Motor neuron (in vitro differentiated cells): ENCODE results near the gene CISD3. TPM values are rescaled to one million over a fixed set of nuclear protein-coding genes. Genes with fewer than 3 reads are reported as not detected.
"Not testable (repeated sequence)": the region's sequence is repeated elsewhere in the genome, so short reads cannot be mapped to it uniquely, and the experiment has no call there.

Experiments used
- ATAC-seq, 8 experiments: fragments of 200-7000 bp; cut with Tn5 transposase; replicated peaks in 6 of 8; 2 replicates each; pipeline ENCODE4 v1.8.0; 2021; ENCODE audit warnings: mild to moderate bottlenecking in 8 of 8, moderate library complexity in 8 of 8
- H3K27ac ChIP-seq, 2 donors: fragments of 250-450 bp; sonication (Bioruptor Pico); 2 replicates each; pipeline ENCODE4 v1.9.0; 2021; ENCODE audit warnings: antibody characterized with exemption in 2 of 2, mild to moderate bottlenecking in 2 of 2, moderate library complexity in 1 of 2
- H3K4me1 ChIP-seq, 2 donors: fragments of 250-450 bp; sonication (Bioruptor Pico); replicated peaks in 1 of 2; 2 replicates each; pipeline ENCODE4 v1.6.1; 2021; ENCODE audit warnings: antibody characterized with exemption in 2 of 2, mild to moderate bottlenecking in 2 of 2, moderate library complexity in 1 of 2
- H3K4me3 ChIP-seq, 5 donors: fragments of 250-450 bp; sonication (Bioruptor Pico); 2 replicates each; pipeline ENCODE4 v1.9.0; 2021; ENCODE audit warnings: antibody characterized with exemption in 5 of 5, mild to moderate bottlenecking in 5 of 5, moderate library complexity in 4 of 5
- WGBS, 10 experiments: fragments of 450-650 bp; shearing (Covaris generic); methylation state at CpG; one replicate each; pipeline ENCODE4 v1.0.0; 2022; 5-methylcytosine and 5-hydroxymethylcytosine counted together
- in situ Hi-C, 9 experiments: fragments of 400-800 bp; cut with MboI; loops; one replicate each; pipeline ENCODE4 v1.15.0; 2021; ENCODE audit warnings: low sequenced_read_pairs in 9 of 9, low pct_unique_long_range_greater_than_20kb in 2 of 9; ENCODE audit not compliant: unreplicated experiment in 9 of 9
- total RNA-seq, 8 experiments: library from RNA; unstranded; fragments of 300-600 nt; gene quantifications; 2 replicates each; pipeline versions ENCODE4 v1.2.3 to v1.2.4, GENCODE V29; 2022

CISD3 gene
- total RNA-seq, 8 experiments from 2014 or later: 2.5 to 23.8 (median 6.2) TPM

- peak in 3 of 8 experiments; percentile 61 to 82 (median 77) for ATAC-seq
- H3K4me3 ChIP-seq: no peak overlapping the region
- 71 to 100% (median 96%) methylated on average over 1 to 3 of the region's 16 CpGs; no CpG with 5 or more reads in 4 of the 10 experiments for WGBS, 10 experiments
- in situ Hi-C loops: no loop called here
- no peak overlapping the region for H3K27ac ChIP-seq
- peaks cover 16 to 17% of the 10 kb centered on the region in 2 donors for H3K4me1 ChIP-seq
These were observed 5.7 kb upstream of the CISD3 start for GRCh38 chr17:38724337-38724988.

GRCh38 chr17:38725066-38725465 lies 5.1 kb upstream of the CISD3 start:
- WGBS, 10 experiments: 40 to 100% (median 72%) methylated on average over 1 to 3 of the region's 10 CpGs; no CpG with 5 or more reads in 6 of the 10 experiments
- in situ Hi-C loops: no loop called here
- Histone ChIP-seq H3K4me1 (peaks cover 13 to 18% of the 10 kb centered on the region in 2 donors), H3K4me3 (no peak overlapping the region), H3K27ac (no peak overlapping the region)
- peak in 1 of 8 experiments; percentile 9 for ATAC-seq

- H3K4me3 ChIP-seq, in situ Hi-C loops, H3K27ac ChIP-seq, H3K4me1 ChIP-seq: not testable (repeated sequence)
- peak in 1 of 8 experiments; percentile 11 for ATAC-seq
- WGBS, 10 experiments: no CpG with 5 or more reads among the region's 8 CpGs
These were observed 4.0 kb upstream of the CISD3 start for GRCh38 chr17:38726145-38726544.

- WGBS, 10 experiments: 80 to 100% (median 95%) methylated on average over 1 to 2 of the region's 5 CpGs; no CpG with 5 or more reads in 6 of the 10 experiments
- peaks cover 4 to 8% of the 10 kb centered on the region in 2 donors for H3K4me1 ChIP-seq
- H3K4me3 ChIP-seq: no peak overlapping the region
- in situ Hi-C loops: no loop called here
- H3K27ac ChIP-seq: no peak overlapping the region
- no peak for ATAC-seq
These were observed 2.4 kb upstream of the CISD3 start for GRCh38 chr17:38727736-38728135.

- Histone ChIP-seq H3K4me1 (peaks cover 4 to 8% of the 10 kb centered on the region in 2 donors), H3K27ac (no peak overlapping the region), H3K4me3 (no peak overlapping the region)
- 53 to 100% (median 73%) methylated on average over 1 to 2 of the region's 8 CpGs; no CpG with 5 or more reads in 5 of the 10 experiments for WGBS, 10 experiments
- in situ Hi-C loops: no loop called here
- ATAC-seq: no peak
These were observed 1.8 kb upstream of the CISD3 start for GRCh38 chr17:38728290-38728831.

- ATAC-seq: no peak
- H3K4me3 ChIP-seq: peak overlapping the region; percentile 32 to 58 (median 37)
- peaks cover 4 to 8% of the 10 kb centered on the region in 2 donors for H3K4me1 ChIP-seq
- in situ Hi-C loops: no loop called here
- 0 to 77% (median 46%) methylated on average over 2 to 10 of the region's 14 CpGs; no CpG with 5 or more reads in 4 of the 10 experiments for WGBS, 10 experiments
- H3K27ac ChIP-seq: peak overlapping the region; percentile 13 to 69
These were observed 714 bp upstream of the CISD3 start for GRCh38 chr17:38729368-38729885.

GRCh38 chr17:38730526-38731379 lies 612 bp downstream of the CISD3 start:
- Histone ChIP-seq H3K27ac (peak overlapping the region; percentile 13 to 69), H3K4me3 (peak overlapping the region; percentile 32 to 58 (median 37)), H3K4me1 (peaks cover 4 to 13% of the 10 kb centered on the region in 2 donors)
- WGBS, 10 experiments: 11 to 34% (median 20%) methylated on average over 1 to 10 of the region's 27 CpGs; no CpG with 5 or more reads in 5 of the 10 experiments
- in situ Hi-C loops: no loop called here
- ATAC-seq: peak in 7 of 8 experiments; percentile 4 to 38 (median 13)

- in situ Hi-C loops: no loop called here
- Histone ChIP-seq H3K4me1 (peaks cover 4 to 13% of the 10 kb centered on the region in 2 donors), H3K27ac (no peak overlapping the region), H3K4me3 (no peak overlapping the region)
- WGBS, 10 experiments: 83 to 100% (median 93%) methylated on average over 1 to 8 of the region's 8 CpGs; no CpG with 5 or more reads in 4 of the 10 experiments
- ATAC-seq: no peak
These were observed 1.6 kb downstream of the CISD3 start for GRCh38 chr17:38731526-38732294.

- ATAC-seq: no peak
- H3K27ac ChIP-seq: no peak overlapping the region
- WGBS, 10 experiments: 80 to 100% (median 100%) methylated on average over 1 to 3 of the region's 7 CpGs; no CpG with 5 or more reads in 3 of the 10 experiments
These were observed 2.5 kb downstream of the CISD3 start for GRCh38 chr17:38732376-38733281.

GRCh38 chr17:38733282-38733981 lies 3.3 kb downstream of the CISD3 start:
- Histone ChIP-seq H3K4me3 (no peak overlapping the region), H3K27ac (no peak overlapping the region), H3K4me1 (peaks cover 4 to 13% of the 10 kb centered on the region in 2 donors)
- in situ Hi-C loops: no loop called here
- no peak for ATAC-seq
- 40 to 100% (median 67%) methylated on average over 1 to 4 of the region's 9 CpGs; no CpG with 5 or more reads in 3 of the 10 experiments for WGBS, 10 experiments

More at GRCh38 chr17:38732376-38733281, 2.5 kb downstream of the CISD3 start:
- H3K4me1 ChIP-seq: peaks cover 4 to 13% of the 10 kb centered on the region in 2 donors
- in situ Hi-C loops: no loop called here
- H3K4me3 ChIP-seq: no peak overlapping the region
